RCC 7860 (cell line): ENCODE measurements around the gene DCUN1D3.
"Not testable (repeated sequence)": the region's sequence is repeated elsewhere in the genome, so short reads cannot be mapped to it uniquely, and the experiment has no call there.

Experiments used
- DNase-seq: peaks from one replicate; pipeline ENCODE4 v3.0.0-alpha.2; 2015; ENCODE audit warnings: low spot score
- FAIRE-seq: peaks from 2 replicates; lab custom pipeline; 2012; peaks lifted over from hg19 to GRCh38; lab: Jason Lieb, UNC

The DCUN1D3 gene

DNA sequence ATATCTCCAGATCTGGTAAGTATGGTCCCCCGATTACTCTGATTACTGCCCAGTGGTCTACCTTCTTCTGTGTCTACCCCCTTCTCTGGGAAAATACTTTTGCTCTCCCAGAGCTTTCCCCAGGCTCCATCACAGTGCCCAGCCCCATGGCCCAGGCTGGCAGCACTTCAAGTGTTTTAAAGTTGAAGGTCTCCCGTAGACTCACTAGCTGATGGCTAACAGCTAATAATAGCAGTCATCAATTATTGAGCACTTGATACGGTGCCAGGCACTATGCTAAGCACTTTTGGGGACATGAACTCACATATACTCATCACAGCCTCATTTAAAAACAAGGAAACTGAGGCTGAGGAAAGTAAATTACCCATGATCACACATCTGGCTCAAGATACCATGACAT, 33.4 kb downstream of the DCUN1D3 start:
- FAIRE-seq, result no peak

DNA sequence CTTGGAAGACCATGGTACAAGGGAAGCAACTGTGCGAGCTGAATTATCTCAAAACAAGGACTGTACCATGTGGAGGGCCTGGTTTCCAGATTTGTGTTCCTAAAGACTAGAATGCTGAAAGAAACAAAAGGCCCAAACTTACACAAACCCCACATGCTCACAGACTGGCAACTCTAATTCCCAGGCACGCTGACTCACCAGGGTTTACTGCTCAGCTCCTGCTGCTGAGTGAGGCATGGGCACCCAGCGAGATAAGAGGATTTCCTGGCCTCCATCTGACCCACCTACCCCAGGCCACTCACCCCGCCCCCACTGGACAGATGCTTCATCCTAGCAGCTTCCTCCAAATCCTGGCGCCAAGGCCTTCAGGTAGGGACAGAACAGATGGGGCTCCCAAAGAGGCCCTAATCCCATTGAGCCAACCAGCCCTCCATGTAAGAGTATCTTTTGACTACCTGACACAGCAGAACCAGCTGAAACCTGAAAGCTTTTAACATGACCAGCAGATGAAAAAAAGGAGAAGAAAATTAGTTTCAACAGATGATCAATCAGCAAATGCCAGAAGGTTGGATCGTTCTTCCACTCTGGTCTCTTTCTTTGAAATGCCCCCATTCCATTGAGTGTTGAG, 33.9 kb downstream of the DCUN1D3 start:
- FAIRE-seq (peak; percentile 84), DNase-seq (peak; percentile 88)

More for the DNA sequence above, 33.4 kb downstream of the DCUN1D3 start:
- no peak for DNase-seq

DNA sequence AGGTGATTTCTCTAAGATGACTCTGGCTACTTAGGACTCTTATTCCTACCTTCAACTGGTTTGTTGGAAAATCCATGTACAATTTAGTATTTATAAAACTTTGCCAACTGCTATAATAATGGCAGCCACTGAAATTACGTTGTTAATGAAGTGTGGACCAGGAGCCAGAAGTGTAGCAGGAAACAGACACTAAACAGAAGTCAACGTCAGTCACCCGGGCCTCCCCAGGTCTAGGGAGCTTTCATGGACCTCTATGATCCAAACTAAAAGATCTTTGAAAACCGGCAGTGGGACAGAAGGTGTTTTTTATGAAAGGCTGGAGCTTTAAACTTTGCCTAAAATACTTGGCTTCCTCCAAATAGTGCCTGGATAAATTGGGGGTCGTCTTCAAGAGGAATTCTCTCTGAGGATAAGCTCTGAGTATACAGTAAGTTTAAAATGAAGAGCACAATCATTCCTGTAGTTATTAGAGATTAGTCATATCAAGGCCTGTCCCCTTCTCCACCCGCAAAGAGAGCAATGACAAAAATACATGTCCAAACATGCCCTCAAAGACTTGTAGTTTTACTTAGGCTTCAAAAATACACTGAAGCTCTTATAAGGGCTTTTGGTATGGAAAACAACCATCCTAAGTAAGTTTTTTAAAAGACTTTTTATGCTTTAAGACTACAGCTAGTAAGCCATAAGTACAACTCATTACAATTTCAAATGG, 34.6 kb downstream of the DCUN1D3 start:
- peak; percentile 49 for DNase-seq

DNA sequence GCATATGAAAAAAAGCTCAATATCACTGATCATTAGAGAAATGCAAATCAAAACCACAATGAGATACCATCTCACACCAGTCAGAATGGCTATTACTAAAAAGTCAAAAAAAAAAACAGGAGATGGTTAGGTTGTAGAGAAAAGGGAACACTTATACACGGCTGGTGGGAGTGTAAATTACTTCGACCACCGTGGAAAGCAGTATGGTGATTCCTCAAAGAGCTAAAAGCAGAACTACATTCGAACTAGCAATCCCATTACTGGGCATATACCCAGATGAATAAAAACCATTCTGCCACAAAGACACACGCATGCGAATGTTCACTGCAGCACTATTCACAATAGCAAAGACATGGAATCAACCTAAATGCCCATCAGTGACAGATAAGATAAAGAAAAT, 35.8 kb downstream of the DCUN1D3 start:
- not testable (repeated sequence) for FAIRE-seq, DNase-seq

More for the DNA sequence above, 34.6 kb downstream of the DCUN1D3 start:
- peak; percentile 15 for FAIRE-seq

DNA sequence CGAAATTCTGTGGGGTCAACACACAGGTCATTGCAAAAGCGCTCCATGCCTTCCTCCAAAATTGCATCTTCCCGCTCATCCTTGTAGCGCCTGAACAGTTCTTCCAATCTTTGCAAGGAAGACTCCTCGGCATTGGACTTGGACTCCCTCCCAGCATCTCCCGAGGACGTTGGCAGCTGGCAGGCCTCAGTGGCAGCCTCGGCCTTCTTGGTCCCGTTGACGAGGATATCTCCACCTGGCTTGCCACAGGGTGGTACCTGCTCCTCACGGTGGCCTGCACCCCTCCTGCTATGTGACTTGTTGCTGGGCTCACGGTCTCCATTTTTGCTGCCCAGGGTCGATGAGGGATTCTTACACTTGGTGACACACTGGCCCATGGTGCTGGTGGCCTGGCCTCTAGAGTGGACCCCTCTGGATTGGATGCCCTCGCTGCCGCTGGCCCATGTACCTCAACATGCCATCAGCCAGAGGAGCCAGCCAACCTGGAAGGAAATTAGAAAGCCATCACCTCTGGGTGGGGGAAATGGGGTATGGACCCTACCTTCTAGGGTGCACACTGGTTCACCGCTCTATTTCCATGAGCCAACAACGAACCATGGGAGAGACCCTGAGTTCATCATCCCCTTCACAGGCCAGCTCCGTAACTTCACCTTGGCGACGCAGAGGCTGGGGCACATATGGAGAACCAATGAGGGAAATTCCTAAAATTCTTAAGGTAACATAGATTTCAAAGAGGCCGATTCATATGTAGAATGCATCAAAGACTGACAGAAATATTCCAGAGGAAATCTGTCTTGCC, 37.8 kb downstream of the DCUN1D3 start:
- DNase-seq, result no peak
- FAIRE-seq, result no peak

DNA sequence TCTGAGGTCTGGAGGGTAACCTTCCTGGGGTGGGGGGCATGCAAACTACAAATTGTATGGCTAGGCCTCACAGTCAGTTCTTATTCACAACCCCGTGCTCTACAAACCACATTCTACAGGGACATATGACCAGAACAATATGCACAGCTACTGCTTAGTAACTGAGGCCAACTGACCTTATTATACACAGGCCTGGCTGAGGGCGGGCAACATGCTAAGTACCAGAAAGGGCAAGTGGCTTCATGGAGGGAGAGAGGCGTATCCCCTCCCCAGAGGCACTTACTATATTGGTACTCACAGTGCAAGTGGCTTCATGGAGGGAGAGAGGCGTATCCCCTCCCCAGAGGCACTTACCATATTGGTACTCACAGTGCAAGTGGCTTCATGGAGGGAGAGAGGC, 39.2 kb downstream of the DCUN1D3 start:
- not testable (repeated sequence) for FAIRE-seq, DNase-seq

DNA sequence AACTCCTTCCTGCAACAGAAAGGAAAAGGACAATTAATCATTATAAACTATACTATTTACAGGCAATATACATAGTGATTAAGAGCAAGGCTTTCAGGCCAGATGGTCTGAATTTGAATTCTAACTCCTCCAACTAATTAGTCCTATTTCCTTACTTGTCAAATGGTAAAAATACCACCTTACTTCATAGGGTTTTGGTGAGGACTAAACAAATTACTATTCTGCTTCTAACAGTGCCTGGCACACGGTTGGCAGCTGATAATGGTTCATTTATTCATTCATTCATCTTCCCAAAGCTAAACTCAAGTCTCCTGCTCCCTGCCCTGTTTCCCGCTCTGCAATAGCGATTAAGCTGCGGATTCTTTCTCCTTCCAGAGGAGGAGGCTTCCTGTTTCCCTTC, 39.8 kb downstream of the DCUN1D3 start:
- no peak for FAIRE-seq
- no peak for DNase-seq

DNA sequence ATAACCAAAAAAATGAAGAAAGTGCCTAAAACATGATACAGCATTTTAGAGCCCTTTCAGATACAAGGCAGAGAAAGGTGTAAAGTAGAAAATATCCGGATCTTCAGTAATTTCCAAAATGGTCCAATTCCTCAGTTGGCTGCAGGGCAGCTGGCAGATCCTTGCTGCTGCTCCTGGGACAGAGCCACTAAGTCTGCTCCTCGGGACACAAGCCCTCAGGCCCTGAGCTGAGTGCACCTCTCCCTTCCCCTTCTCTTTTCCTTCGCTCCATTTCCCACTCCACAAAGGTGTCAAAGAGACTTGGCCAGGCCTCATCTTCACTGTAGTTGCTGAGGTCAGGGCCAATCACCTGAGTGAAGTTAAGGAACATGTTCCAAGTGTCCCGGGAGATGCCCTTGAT, 40.5 kb downstream of the DCUN1D3 start:
- FAIRE-seq (no peak), DNase-seq (no peak)

DNA sequence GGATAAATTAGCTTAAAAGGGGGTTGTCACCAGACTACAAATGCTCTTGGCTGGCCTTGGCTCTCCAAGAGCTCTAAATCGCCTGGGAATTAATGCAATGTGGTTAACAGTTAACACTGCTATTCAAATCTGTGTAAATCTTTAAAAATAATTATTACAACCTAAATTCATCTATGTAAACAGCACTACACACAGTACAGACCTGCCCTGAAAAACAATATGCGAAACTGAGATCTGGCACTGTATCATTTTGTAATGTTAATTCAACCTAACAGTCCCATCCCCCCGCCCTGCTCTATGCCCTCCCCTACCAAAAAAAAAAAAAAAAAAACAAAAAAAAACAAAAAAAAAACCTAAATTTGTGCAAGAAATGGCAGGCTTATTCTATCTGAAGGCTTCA, 40.9 kb downstream of the DCUN1D3 start:
- FAIRE-seq (no peak), DNase-seq (no peak)

DNA sequence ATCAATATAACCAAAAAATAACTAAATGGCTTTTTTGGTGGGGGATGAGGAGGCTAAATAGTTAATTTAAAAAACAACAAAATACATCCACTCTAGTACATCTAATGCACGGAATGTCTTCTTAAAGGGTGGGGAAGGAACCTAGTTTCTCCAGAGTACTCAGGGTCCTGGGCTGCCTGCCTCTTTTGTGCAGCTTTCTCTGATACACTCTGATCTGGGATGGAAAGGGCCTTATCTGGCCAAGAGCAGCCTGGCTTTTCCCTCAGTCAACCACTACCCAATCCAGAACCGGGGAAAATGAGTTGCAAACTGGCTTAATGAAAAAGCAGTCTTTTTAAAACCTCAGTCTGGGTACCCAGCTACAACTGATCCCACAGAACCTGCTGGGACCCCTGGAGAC, 42.9 kb downstream of the DCUN1D3 start:
- FAIRE-seq, result no peak

DNA sequence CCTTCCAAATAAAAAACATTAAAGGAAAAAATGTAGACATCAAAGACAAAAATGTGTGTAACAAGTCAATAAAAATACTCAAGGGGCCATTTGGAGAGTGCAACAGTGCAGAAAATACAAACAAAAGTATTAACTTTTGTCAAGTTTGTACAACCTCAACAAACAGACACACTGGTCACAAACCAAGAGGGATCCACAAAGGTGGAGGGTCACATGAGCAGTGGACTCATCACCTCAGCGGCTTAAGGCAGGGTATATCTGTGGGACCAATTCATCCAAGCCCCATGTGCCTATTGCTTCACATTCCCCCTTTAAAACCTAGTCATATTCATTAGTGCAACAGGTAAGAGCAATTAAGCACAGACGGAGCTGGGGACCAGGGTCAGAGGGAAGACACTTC, 45.2 kb downstream of the DCUN1D3 start:
- FAIRE-seq, result no peak
- DNase-seq, result no peak

More for the DNA sequence above, 42.9 kb downstream of the DCUN1D3 start:
- DNase-seq, result no peak

DNA sequence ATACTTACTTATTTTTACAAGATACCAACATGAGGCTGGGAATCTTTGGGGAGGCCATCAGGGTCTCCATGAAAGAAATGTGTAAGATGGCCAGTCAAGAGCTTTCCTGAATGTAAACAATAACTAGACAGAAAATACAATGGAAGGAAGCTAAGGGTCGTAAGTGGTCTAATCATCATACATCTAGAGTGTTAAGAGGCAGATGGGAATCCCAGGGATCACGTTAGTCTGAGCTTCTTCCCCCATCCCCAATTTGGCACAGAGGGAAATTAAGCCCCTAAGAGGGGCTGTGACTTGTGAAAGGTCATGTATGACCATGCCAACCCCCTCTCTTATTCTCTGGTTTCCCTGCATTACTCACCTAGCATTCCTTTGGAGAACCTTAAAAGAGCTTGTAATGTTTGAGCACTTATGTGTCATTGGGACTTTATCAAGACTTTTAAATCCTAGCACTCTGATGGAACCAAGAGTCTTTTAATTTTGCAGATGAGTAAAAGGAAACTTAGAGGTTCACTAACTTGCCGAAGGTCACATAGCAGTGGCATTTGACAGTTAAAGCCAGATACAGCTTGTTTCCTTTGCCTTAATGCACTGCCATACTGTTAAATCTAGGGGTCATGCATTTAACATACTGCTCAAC, 46.1 kb downstream of the DCUN1D3 start:
- no peak for FAIRE-seq

DNA sequence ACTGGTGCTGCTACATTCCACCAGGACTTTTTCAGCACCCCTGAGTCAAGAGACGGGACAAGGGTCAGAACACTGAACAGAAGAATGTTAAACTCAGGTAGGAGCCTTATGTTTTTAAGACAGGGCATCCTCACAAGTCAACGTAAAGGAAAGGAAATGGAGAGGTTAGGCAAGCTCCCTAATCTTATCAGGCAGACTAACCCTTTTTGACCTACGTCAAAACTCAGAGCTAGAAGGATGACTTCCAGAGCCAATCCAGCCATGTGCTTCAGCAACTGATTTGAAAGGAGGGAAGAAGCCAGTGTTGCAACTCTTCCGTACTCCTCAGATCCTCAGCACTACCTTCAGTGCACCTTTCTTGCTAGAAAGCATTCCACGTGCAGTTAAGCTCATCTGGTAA, 47.0 kb downstream of the DCUN1D3 start:
- FAIRE-seq (no peak), DNase-seq (no peak)

More for the DNA sequence above, 46.1 kb downstream of the DCUN1D3 start:
- peak; percentile 45 for DNase-seq

DNA sequence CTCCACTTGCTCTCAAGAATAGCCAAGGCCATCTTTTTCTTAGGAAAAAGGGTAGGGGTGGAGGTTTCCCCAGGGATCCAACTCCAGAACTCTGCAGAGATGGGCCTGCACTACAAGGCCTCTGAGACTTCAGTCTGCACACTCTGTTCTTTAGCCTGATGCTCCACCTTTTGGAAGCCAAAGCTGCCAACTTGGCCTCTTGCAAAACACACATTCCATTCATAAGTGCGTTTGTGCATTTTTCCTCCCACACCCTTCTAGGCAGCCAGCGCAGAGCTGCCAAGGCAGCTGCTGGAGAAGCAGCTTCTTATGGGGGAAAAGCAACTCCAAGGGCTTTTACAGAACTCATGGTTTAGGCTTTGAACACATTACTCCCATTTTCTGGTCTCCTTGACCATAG, 48.6 kb downstream of the DCUN1D3 start:
- FAIRE-seq (no peak), DNase-seq (peak; percentile 12)

DNA sequence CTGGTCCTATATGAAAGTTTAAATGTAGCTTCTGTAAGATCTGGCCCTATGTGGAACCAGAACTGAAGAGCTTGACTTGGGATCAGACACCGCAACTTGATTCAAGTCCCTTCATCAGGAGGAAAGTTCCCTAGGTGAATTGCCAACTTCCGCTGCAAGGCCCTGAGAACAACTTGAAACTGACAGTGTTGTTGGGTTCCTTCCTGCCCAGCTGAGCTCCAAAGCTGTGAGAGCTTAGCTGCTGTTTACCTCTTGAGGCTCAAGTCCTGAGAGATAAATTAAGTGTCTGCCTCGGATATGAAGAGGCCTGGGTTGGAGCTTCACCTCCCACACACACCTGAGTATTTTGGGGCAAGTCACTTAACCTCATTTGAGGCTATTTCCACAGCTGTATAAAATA, 49.2 kb downstream of the DCUN1D3 start:
- DNase-seq (no peak), FAIRE-seq (no peak)

DNA sequence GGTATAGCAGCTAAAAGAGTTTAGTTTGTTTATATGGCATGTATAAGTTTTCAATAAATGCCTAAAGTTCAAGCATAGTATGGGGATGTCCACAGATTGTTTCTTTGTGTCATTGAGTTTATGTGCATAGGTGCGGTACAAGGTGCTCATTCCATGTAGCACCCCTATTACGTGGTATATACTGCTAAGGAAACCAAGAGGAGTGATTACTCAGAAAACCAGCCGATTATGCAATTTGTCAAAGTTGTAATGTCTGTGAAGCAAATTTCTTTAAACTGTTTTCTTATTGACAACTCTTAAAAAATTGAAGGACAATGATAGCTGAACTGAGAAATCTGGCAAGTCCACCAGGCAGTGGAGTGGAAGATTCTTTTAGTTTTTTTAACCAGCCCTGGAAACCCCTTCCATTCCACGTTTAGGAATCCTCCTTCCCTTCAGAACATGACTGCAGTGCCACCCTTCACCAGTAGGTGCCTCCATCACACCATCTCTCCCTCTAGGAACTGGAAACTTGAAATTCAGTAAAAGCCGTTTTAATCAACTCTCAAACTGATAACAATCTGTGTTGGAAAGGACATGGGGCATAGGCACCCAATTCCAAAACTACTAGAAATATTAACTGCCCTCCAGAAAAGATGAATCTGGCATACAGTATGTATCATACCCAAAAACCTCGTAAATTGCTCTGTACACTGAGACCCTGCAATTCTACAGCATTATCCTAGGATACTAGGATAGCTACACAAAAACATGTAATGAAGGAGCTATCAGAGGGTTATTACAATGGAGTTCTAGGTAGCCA, 50.4 kb downstream of the DCUN1D3 start:
- FAIRE-seq, result peak; percentile 17
- DNase-seq, result peak; percentile 46

DNA sequence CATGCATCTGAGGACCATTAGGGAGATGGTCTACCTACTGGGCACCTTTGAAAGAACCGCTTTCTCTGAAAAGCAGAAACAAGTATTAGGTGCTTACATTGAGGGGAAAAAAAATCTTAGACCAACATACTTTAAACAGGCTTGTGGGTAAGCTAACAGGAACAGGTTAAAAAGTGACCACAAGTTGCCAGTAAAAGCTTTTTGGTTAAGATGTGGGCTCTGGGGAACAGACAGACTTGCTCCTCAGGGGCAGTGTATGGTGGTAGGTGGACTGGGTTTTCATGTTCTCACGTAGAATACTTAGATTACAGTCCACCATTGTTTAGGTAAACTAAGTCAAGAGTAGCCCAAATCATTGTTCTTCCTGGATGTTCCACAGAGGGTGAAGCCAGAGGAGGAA, 52.6 kb downstream of the DCUN1D3 start:
- FAIRE-seq (no peak), DNase-seq (no peak)

DNA sequence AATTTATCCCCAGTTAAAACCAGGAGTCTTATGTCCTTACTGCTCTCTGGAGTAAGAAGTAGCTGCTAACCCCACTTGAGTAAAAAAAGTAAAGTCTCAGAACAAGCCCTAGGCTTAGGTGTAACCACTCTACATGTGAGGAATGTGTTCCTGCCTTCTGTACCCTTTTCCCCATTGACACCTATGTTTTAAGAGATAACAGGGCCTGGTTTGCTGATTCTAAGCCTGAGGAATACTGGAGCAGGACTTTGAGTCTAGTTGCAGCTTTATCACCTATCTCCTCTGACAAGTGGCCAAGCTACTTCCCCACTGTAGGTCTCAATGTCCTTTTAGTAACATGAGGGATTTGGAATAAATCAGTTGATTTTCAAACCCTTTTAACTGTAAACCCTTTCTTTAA, 53.6 kb downstream of the DCUN1D3 start:
- FAIRE-seq (no peak), DNase-seq (no peak)

DNA sequence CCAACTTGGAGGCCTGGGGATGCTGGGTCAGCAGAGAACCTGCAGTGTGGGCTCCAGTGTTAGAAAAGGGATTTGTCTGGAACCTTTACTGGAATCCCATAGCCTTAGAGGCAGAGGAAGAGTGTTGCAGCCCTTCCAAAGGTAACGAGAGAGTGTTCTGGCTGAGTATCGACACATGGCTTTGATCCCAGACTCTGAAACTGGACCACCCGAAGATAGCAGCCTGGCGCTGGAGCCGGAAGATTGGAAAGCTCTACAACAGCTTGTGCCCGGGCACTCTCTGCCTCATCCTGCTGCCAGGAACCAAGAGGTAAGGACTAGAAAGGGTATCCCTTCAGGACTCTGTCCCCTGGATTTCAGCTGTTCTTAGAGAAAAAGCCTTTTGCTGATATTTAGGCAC, 54.1 kb downstream of the DCUN1D3 start:
- no peak for FAIRE-seq

DNA sequence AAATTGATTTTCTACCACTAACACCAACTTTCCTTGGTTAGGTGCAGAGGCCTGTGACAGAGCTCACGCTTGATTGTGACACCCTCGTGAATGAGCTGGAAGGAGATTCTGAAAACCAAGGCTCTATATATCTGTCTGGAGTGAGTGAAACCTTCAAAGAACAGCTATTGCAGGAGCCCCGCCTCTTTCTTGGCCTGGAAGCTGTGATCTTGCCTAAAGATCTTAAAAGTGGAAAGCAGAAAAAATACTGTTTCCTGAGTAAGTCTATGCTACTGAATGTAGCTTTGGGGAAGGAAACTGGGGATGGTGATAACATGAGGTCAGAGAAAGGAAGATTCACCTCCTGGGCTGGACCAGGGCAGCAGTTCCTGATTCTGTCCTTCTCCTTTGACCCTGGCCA, 55.6 kb downstream of the DCUN1D3 start:
- FAIRE-seq, result no peak
- no peak for DNase-seq

More for the DNA sequence above, 54.1 kb downstream of the DCUN1D3 start:
- no peak for DNase-seq
